Neural cell (in vitro differentiated cells): Measurements from ENCODE around the gene ST6GALNAC3. TPM values are rescaled to one million over a fixed set of nuclear protein-coding genes. Genes with fewer than 3 reads are reported as not detected.

Experiments used
- H2AFZ ChIP-seq: fragments of 200-600, 300-800 bp; sonication (generic), shearing (Covaris generic); 2 replicates; pipeline ENCODE4 v1.6.0; 2014; ENCODE audit warnings: low read depth, mild to moderate bottlenecking, antibody characterized with exemption, low read length, moderate library complexity
- H3F3A ChIP-seq: fragments of 200-600 bp; shearing (Covaris generic); 2 replicates; pipeline ENCODE4 v1.6.1; 2016; ENCODE audit warnings: mild to moderate bottlenecking, moderate library complexity, mixed read lengths, antibody characterized with exemption, low read length; ENCODE audit not compliant: insufficient read depth, poor library complexity, severe bottlenecking
- H3K27ac ChIP-seq: fragments of 200-600, 300-800 bp; sonication (generic), shearing (Covaris generic); 2 replicates; pipeline ENCODE4 v1.5.1; 2014; ENCODE audit warnings: mild to moderate bottlenecking, low read length, moderate library complexity
- H3K27me3 ChIP-seq: fragments of 300-800, 200-600 bp; sonication (generic), shearing (Covaris generic); 2 replicates; pipeline ENCODE4 v1.6.0; 2014; ENCODE audit warnings: mild to moderate bottlenecking, low read depth, low read length, moderate library complexity; ENCODE audit not compliant: insufficient read depth
- H3K36me3 ChIP-seq: fragments of 300-800, 200-600 bp; sonication (generic), shearing (Covaris generic); 2 replicates; pipeline ENCODE4 v1.5.1; 2014; ENCODE audit warnings: mild to moderate bottlenecking, antibody characterized with exemption, low read length, moderate library complexity; ENCODE audit not compliant: insufficient read depth
- H3K4me2 ChIP-seq: fragments of 300-800, 200-600 bp; sonication (generic), shearing (Covaris generic); 2 replicates; pipeline ENCODE4 v1.6.0; 2014; ENCODE audit warnings: mild to moderate bottlenecking, low read length
- H3K4me3 ChIP-seq: fragments of 300-800, 200-600 bp; sonication (generic), shearing (Covaris generic); 2 replicates; pipeline ENCODE4 v1.5.1; 2014; ENCODE audit warnings: mild to moderate bottlenecking, low read length, moderate library complexity
- H3K79me2 ChIP-seq: fragments of 200-600 bp; shearing (Covaris generic); replicated peaks from 2 replicates; pipeline ENCODE4 v1.6.0; 2014; ENCODE audit warnings: mild to moderate bottlenecking, low read length, moderate library complexity; ENCODE audit not compliant: insufficient read depth
- H3K9ac ChIP-seq: fragments of 300-800, 200-600 bp; sonication (generic), shearing (Covaris generic); 2 replicates; pipeline ENCODE4 v1.6.1; 2016; ENCODE audit warnings: mild to moderate bottlenecking, low read length, mixed read lengths
- H3K9me2 ChIP-seq: fragments of 200-600 bp; shearing (Covaris generic); 2 replicates; pipeline ENCODE4 v1.6.1; 2016; ENCODE audit warnings: mild to moderate bottlenecking, low read length, mixed read lengths; ENCODE audit not compliant: insufficient read depth
- H3K9me3 ChIP-seq: fragments of 200-600, 300-800 bp; sonication (generic), shearing (Covaris generic); 2 replicates; pipeline ENCODE4 v1.6.1; 2016; ENCODE audit warnings: mild to moderate bottlenecking, mixed run types, low read length, moderate library complexity, mixed read lengths
- H4K20me1 ChIP-seq: fragments of 200-600 bp; shearing (Covaris generic); 2 replicates; pipeline ENCODE4 v1.6.1; 2016; ENCODE audit warnings: mild to moderate bottlenecking, mixed run types; ENCODE audit not compliant: insufficient read depth
- EP300 ChIP-seq: fragments of 450-650 bp; conservative IDR thresholded peaks from 2 replicates; pipeline ENCODE4 v1.6.1; 2014; ENCODE audit warnings: antibody characterized with exemption, mild to moderate bottlenecking, moderate library complexity; ENCODE audit not compliant: poor library complexity, severe bottlenecking
- EZH2 ChIP-seq: fragments of 200-600, 300-800 bp; shearing (Covaris generic), sonication (generic); IDR thresholded peaks from 2 replicates; pipeline ENCODE4 v1.6.1; 2014; ENCODE audit warnings: antibody characterized with exemption, low read length, borderline replicate concordance, mild to moderate bottlenecking; ENCODE audit not compliant: insufficient read depth, poor library complexity, severe bottlenecking
- MXI1 ChIP-seq: fragments of 450-650 bp; conservative IDR thresholded peaks from 2 replicates; pipeline ENCODE4 v1.6.1; 2014; ENCODE audit warnings: antibody characterized with exemption, mild to moderate bottlenecking; ENCODE audit not compliant: poor library complexity, severe bottlenecking
- POLR2AphosphoS5 ChIP-seq: IDR thresholded peaks from 2 replicates; pipeline ENCODE4 v1.6.1; 2012
- RAD21 ChIP-seq: fragments of 450-650 bp; conservative IDR thresholded peaks from 2 replicates; pipeline ENCODE4 v1.6.1; 2014; ENCODE audit warnings: antibody characterized with exemption, mild to moderate bottlenecking, moderate library complexity
- SMC3 ChIP-seq: fragments of 450-650 bp; conservative IDR thresholded peaks from 2 replicates; pipeline ENCODE4 v1.6.1; 2014; ENCODE audit warnings: antibody characterized with exemption, mild to moderate bottlenecking, moderate library complexity; ENCODE audit not compliant: poor library complexity
- TAF1 ChIP-seq: IDR thresholded peaks from 2 replicates; pipeline ENCODE4 v1.6.1; 2012; ENCODE audit warnings: low read depth
- polyA plus RNA-seq: library from polyadenylated mRNA; depleted of rRNA; stranded (reverse); fragments of >200 nt; gene quantifications from 2 replicates; pipeline ENCODE4 v1.2.3, GENCODE V29; 2014
- TF ChIP-seq, protein P1 (sequence below): fragments of 450-650 bp; IDR thresholded peaks from 2 replicates; pipeline ENCODE4 v1.5.1; 2014; ENCODE audit warnings: antibody characterized with exemption, mild to moderate bottlenecking, moderate library complexity; ENCODE audit not compliant: poor library complexity, severe bottlenecking
- TF ChIP-seq, protein P2 (sequence below): IDR thresholded peaks from 2 replicates; pipeline ENCODE4 v1.6.1; 2012; ENCODE audit warnings: borderline replicate concordance

Gene ST6GALNAC3
- polyA plus RNA-seq, 1 donor from 2014 or later, result 3.6 TPM

DNA sequence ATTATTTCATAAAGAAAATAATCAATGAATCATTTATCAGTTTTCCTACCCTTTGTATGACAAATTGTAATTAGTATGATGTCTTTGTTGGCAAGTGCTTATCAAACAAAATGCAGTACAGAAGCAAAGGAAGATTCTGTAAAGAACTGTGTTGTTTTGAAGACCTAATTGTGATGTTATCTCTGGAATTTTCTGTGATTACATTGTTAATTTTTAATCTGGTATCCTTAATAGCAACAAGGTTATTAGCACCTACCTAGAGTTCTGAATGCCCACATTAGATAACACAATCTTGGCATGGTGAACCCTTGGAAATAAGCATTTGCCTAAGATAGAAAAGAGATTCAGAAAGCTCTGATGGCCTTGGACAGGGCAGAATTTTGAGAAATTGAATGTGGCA, 518.6 kb downstream of the ST6GALNAC3 start:
- H3K4me3 ChIP-seq, result no peak overlapping the region
- H3F3A ChIP-seq, result no peaks in the 10 kb centered on the region
- H3K9me3 ChIP-seq, result peaks cover 7% of the 10 kb centered on the region
- H2AFZ ChIP-seq, result no peak overlapping the region
- TF ChIP-seq, protein P1, sequence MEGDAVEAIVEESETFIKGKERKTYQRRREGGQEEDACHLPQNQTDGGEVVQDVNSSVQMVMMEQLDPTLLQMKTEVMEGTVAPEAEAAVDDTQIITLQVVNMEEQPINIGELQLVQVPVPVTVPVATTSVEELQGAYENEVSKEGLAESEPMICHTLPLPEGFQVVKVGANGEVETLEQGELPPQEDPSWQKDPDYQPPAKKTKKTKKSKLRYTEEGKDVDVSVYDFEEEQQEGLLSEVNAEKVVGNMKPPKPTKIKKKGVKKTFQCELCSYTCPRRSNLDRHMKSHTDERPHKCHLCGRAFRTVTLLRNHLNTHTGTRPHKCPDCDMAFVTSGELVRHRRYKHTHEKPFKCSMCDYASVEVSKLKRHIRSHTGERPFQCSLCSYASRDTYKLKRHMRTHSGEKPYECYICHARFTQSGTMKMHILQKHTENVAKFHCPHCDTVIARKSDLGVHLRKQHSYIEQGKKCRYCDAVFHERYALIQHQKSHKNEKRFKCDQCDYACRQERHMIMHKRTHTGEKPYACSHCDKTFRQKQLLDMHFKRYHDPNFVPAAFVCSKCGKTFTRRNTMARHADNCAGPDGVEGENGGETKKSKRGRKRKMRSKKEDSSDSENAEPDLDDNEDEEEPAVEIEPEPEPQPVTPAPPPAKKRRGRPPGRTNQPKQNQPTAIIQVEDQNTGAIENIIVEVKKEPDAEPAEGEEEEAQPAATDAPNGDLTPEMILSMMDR, result no peak
- no peak overlapping the region for H3K27ac ChIP-seq
- H3K27me3 ChIP-seq, result no peaks in the 10 kb centered on the region
- no peaks in the 10 kb centered on the region for H3K9me2 ChIP-seq
- H3K79me2 ChIP-seq, result no peaks in the 10 kb centered on the region
- H3K36me3 ChIP-seq, result no peaks in the 10 kb centered on the region
- no peak overlapping the region for H3K9ac ChIP-seq
- H3K4me2 ChIP-seq, result no peak overlapping the region
- no peaks in the 10 kb centered on the region for H4K20me1 ChIP-seq

DNA sequence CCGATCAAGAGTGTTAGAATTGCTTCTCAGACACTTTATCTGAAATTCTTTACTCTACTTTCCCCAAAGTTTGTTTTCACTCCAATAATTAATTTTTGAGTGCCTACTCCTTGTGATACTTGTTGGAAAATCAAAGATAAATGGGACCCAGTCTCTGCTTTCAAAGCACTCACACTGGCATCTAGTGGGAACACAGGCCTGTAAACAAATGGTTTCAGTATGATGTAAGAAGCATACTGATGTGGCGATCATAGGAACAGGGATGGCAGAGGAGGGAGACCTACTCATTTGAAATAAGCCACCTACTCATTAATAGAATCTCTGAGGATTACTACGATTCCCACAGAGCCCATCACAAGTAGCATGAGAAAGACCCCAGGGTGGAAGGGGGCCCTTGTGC, 519.1 kb downstream of the ST6GALNAC3 start:
- Histone ChIP-seq H3K4me3 (no peak overlapping the region), H4K20me1 (no peaks in the 10 kb centered on the region), H3K79me2 (no peaks in the 10 kb centered on the region), H3F3A (no peaks in the 10 kb centered on the region), H3K4me2 (no peak overlapping the region), H2AFZ (no peak overlapping the region), H3K27ac (no peak overlapping the region), H3K9ac (no peak overlapping the region), H3K9me3 (peaks cover 7% of the 10 kb centered on the region), H3K27me3 (no peaks in the 10 kb centered on the region), H3K9me2 (no peaks in the 10 kb centered on the region), H3K36me3 (no peaks in the 10 kb centered on the region)
- TF ChIP-seq POLR2AphosphoS5, result no peak
- TF ChIP-seq, protein P2, sequence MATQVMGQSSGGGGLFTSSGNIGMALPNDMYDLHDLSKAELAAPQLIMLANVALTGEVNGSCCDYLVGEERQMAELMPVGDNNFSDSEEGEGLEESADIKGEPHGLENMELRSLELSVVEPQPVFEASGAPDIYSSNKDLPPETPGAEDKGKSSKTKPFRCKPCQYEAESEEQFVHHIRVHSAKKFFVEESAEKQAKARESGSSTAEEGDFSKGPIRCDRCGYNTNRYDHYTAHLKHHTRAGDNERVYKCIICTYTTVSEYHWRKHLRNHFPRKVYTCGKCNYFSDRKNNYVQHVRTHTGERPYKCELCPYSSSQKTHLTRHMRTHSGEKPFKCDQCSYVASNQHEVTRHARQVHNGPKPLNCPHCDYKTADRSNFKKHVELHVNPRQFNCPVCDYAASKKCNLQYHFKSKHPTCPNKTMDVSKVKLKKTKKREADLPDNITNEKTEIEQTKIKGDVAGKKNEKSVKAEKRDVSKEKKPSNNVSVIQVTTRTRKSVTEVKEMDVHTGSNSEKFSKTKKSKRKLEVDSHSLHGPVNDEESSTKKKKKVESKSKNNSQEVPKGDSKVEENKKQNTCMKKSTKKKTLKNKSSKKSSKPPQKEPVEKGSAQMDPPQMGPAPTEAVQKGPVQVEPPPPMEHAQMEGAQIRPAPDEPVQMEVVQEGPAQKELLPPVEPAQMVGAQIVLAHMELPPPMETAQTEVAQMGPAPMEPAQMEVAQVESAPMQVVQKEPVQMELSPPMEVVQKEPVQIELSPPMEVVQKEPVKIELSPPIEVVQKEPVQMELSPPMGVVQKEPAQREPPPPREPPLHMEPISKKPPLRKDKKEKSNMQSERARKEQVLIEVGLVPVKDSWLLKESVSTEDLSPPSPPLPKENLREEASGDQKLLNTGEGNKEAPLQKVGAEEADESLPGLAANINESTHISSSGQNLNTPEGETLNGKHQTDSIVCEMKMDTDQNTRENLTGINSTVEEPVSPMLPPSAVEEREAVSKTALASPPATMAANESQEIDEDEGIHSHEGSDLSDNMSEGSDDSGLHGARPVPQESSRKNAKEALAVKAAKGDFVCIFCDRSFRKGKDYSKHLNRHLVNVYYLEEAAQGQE, result no peak
- no peak for TF ChIP-seq SMC3
- TF ChIP-seq TAF1, result no peak
- no peak for TF ChIP-seq EZH2
- no peak for TF ChIP-seq EP300
- no peak for TF ChIP-seq MXI1
- TF ChIP-seq RAD21, result no peak
- TF ChIP-seq, protein P1, result no peak
